CD14-positive monocyte (primary cell): ENCODE measurements around the gene P3H3. TPM values are rescaled to one million over a fixed set of nuclear protein-coding genes. Genes with fewer than 3 reads are reported as not detected.

Source experiments
- DNase-seq, 3 donors: peaks; one replicate each; pipeline ENCODE4 v3.0.0-alpha.2; 2011 to 2022
- H2AFZ ChIP-seq: 2 replicates; pipeline ENCODE4 v1.6.0; 2012; ENCODE audit warnings: mild to moderate bottlenecking, low read depth, low read length, inconsistent platforms; ENCODE audit not compliant: insufficient read depth, poor library complexity, severe bottlenecking
- H3K27ac ChIP-seq, 2 donors: 1 replicate in 1 of 2; 2 replicates in 1 of 2; pipeline ENCODE4 v1.5.1; 2012 to 2013; ENCODE audit warnings: low read length in 2 of 2, control low read depth in 1 of 2, inconsistent platforms in 1 of 2, low read depth in 1 of 2, mild to moderate bottlenecking in 1 of 2
- H3K27me3 ChIP-seq, 2 donors: one replicate each; pipeline versions ENCODE4 v1.6.0 to v1.6.1; 2011 to 2013; ENCODE audit warnings: low read length in 2 of 2; ENCODE audit not compliant: control insufficient read depth in 2 of 2, insufficient read depth in 2 of 2
- H3K36me3 ChIP-seq, 2 donors: replicated peaks in 1 of 2; 1 replicate in 1 of 2; 2 replicates in 1 of 2; pipeline versions ENCODE4 v1.5.1 to v1.6.1; 2012 to 2013; ENCODE audit warnings: low read length in 2 of 2, control low read depth in 1 of 2, inconsistent platforms in 1 of 2, mild to moderate bottlenecking in 1 of 2; ENCODE audit not compliant: insufficient read depth in 2 of 2, control insufficient read depth in 1 of 2
- H3K4me1 ChIP-seq, 2 donors: 1 replicate in 1 of 2; 2 replicates in 1 of 2; pipeline versions ENCODE4 v1.5.1 to v1.6.1; 2012 to 2013; ENCODE audit warnings: low read length in 2 of 2, control low read depth in 1 of 2, inconsistent platforms in 1 of 2, mild to moderate bottlenecking in 1 of 2, moderate library complexity in 1 of 2; ENCODE audit not compliant: insufficient read depth in 2 of 2, control insufficient read depth in 1 of 2
- H3K4me2 ChIP-seq: replicated peaks from 2 replicates; pipeline ENCODE3; 2012; ENCODE audit warnings: low read length, moderate library complexity, mild to moderate bottlenecking; ENCODE audit not compliant: poor library complexity, severe bottlenecking; ENCODE audit errors: extremely low read depth
- H3K4me3 ChIP-seq, 3 experiments: fragments of 200-600 bp in 1 of 3; sonication (generic) in 1 of 3; replicated peaks in 1 of 3; 1 replicate in 2 of 3; 2 replicates in 1 of 3; pipeline ENCODE4 v1.5.1; 2011 to 2013; ENCODE audit warnings: low read length in 3 of 3, mild to moderate bottlenecking in 3 of 3, control low read depth in 2 of 3, low read depth in 2 of 3, inconsistent platforms in 1 of 3, moderate library complexity in 1 of 3
- H3K79me2 ChIP-seq: 2 replicates; pipeline ENCODE4 v1.6.0; 2012; ENCODE audit warnings: mild to moderate bottlenecking, control low read depth, inconsistent platforms, low read length, moderate library complexity; ENCODE audit not compliant: insufficient read depth
- H3K9ac ChIP-seq: 2 replicates; pipeline ENCODE4 v1.6.0; 2017; ENCODE audit warnings: low read length, mild to moderate bottlenecking; ENCODE audit not compliant: insufficient read depth, poor library complexity, severe bottlenecking
- H3K9me3 ChIP-seq, 2 donors: replicated peaks in 1 of 2; 1 replicate in 1 of 2; 2 replicates in 1 of 2; pipeline versions ENCODE4 v1.5.1 to v1.6.1; 2012 to 2013; ENCODE audit warnings: low read length in 2 of 2, control low read depth in 1 of 2; ENCODE audit not compliant: control insufficient read depth in 1 of 2, insufficient read depth in 1 of 2
- H4K20me1 ChIP-seq: 2 replicates; pipeline ENCODE4 v1.6.0; 2012; ENCODE audit warnings: mild to moderate bottlenecking, low read length, control low read depth, moderate library complexity; ENCODE audit not compliant: insufficient read depth
- H3K27ac Mint-ChIP-seq, 7 donors: one replicate each; pipeline ENCODE4 v1.8.0; 2020; ENCODE audit warnings: mild to moderate bottlenecking in 7 of 7, mixed read lengths in 7 of 7, moderate library complexity in 6 of 7, inconsistent platforms in 2 of 7
- H3K27me3 Mint-ChIP-seq, 3 donors: one replicate each; pipeline ENCODE4 v1.8.0; 2021 to 2022; ENCODE audit warnings: low read depth in 3 of 3, mild to moderate bottlenecking in 3 of 3, mixed read lengths in 3 of 3, moderate library complexity in 3 of 3, inconsistent platforms in 1 of 3
- H3K36me3 Mint-ChIP-seq, 2 donors: one replicate each; pipeline ENCODE4 v1.8.0; 2020; ENCODE audit warnings: mixed read lengths in 2 of 2, inconsistent platforms in 1 of 2, mild to moderate bottlenecking in 1 of 2
- H3K4me1 Mint-ChIP-seq: one replicate; pipeline ENCODE4 v1.8.0; 2020; ENCODE audit warnings: mild to moderate bottlenecking, mixed read lengths
- H3K4me3 Mint-ChIP-seq, 2 donors: one replicate each; pipeline ENCODE4 v1.8.0; 2020; ENCODE audit warnings: mild to moderate bottlenecking in 2 of 2, mixed read lengths in 2 of 2, moderate library complexity in 1 of 2
- H3K9me3 Mint-ChIP-seq, 7 donors: one replicate each; pipeline ENCODE4 v1.8.0; 2020 to 2022; ENCODE audit warnings: mixed read lengths in 7 of 7, mild to moderate bottlenecking in 6 of 7, moderate library complexity in 6 of 7, inconsistent platforms in 2 of 7
- WGBS: methylation state at CpG from one replicate; pipeline ENCODE4 v1.1.5; 2013; ENCODE audit warnings: missing lambda C conversion rate; ENCODE audit not compliant: insufficient coverage; 5-methylcytosine and 5-hydroxymethylcytosine counted together
- intact Hi-C, 2 donors: fragments of 100-400 bp; cut with micrococcal nuclease; formaldehyde crosslinking; loops; one replicate each; pipeline versions ENCODE4 v1.15.0 to v1.15.1; 2023
- polyA plus RNA-seq, 3 donors: library from polyadenylated mRNA; depleted of rRNA in 1 of 3; unstranded in 2 of 3; stranded (reverse) in 1 of 3; fragments of 300-500 nt in 2 of 3; fragments of >200 nt in 1 of 3; fragmentation: Illumina TruSeq in 2 of 3; gene quantifications; 1 replicate in 2 of 3; 2 replicates in 1 of 3; pipeline ENCODE4 v1.2.3, GENCODE V29; 2012 to 2021
- TF ChIP-seq, protein P1 (sequence below): fragments of 200-600 bp; IDR thresholded peaks from one replicate; pipeline ENCODE4 v1.8.0; 2022; ENCODE audit warnings: antibody characterized with exemption, mild to moderate bottlenecking

Gene P3H3
- polyA plus RNA-seq, 3 donors: 0.56 TPM; not detected in 2

DNA sequence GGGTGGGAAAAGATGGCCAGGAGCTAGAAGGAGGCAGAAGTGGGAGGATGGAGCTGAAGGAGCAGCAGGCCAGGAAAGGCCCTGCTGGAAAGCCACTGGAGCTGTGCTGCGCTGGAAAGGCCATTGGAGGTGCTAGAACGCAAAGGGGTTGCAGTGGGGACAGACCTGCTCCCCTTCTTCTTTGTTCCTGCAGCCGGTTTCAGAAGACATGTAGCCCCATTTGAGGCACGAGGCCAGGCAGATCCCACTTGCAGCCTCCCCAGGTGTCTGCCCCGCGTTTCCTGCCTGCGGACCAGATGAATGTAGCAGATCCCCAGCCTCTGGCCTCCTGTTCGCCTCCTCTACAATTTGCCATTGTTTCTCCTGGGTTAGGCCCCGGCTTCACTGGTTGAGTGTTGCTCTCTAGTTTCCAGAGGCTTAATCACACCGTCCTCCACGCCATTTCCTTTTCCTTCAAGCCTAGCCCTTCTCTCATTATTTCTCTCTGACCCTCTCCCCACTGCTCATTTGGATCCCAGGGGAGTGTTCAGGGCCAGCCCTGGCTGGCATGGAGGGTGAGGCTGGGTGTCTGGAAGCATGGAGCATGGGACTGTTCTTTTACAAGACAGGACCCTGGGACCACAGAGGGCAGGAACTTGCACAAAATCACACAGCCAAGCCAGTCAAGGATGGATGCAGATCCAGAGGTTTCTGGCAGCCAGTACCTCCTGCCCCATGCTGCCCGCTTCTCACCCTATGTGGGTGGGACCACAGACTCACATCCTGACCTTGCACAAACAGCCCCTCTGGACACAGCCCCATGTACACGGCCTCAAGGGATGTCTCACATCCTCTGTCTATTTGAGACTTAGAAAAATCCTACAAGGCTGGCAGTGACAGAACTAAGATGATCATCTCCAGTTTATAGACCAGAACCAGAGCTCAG, 8.8 kb upstream of the P3H3 start:
- peak in 1 of 3 donors; percentile 1 for DNase-seq
- Histone ChIP-seq H2AFZ (no peak overlapping the region), H3K36me3 (peaks cover 56 to 59% of the 10 kb centered on the region in 2 donors), H4K20me1 (peaks cover 50% of the 10 kb centered on the region), H3K79me2 (peaks cover 5% of the 10 kb centered on the region), H3K4me1 (peaks cover 20 to 38% of the 10 kb centered on the region in 2 donors), H3K4me2 (no peak overlapping the region), H3K9ac (no peak overlapping the region), H3K27me3 (peaks cover 0 to 6% of the 10 kb centered on the region in 2 donors), H3K9me3 (no peaks in the 10 kb centered on the region), H3K27ac (no peak overlapping the region), H3K4me3 (no peak overlapping the region)
- peaks cover 0 to 2% (median 0%) of the 10 kb centered on the region in 7 donors for H3K9me3 Mint-ChIP-seq
- H3K4me1 Mint-ChIP-seq: peaks cover 34% of the 10 kb centered on the region
- WGBS: 97% methylated on average over 9 of the region's 13 CpGs
- no peak overlapping the region for H3K4me3 Mint-ChIP-seq
- peaks cover 3 to 11% (median 9%) of the 10 kb centered on the region in 3 donors for H3K27me3 Mint-ChIP-seq
- H3K27ac Mint-ChIP-seq: peak overlapping the region in 1 of 7 donors; percentile 9
- intact Hi-C loops: loop anchor here in 1 of 2 donors (5.0 kb wide), 1 partner anchor 202 kb away; no protein-coding TSS in a partner anchor
- peaks cover 55 to 63% of the 10 kb centered on the region in 2 donors for H3K36me3 Mint-ChIP-seq
- TF ChIP-seq, protein P1, sequence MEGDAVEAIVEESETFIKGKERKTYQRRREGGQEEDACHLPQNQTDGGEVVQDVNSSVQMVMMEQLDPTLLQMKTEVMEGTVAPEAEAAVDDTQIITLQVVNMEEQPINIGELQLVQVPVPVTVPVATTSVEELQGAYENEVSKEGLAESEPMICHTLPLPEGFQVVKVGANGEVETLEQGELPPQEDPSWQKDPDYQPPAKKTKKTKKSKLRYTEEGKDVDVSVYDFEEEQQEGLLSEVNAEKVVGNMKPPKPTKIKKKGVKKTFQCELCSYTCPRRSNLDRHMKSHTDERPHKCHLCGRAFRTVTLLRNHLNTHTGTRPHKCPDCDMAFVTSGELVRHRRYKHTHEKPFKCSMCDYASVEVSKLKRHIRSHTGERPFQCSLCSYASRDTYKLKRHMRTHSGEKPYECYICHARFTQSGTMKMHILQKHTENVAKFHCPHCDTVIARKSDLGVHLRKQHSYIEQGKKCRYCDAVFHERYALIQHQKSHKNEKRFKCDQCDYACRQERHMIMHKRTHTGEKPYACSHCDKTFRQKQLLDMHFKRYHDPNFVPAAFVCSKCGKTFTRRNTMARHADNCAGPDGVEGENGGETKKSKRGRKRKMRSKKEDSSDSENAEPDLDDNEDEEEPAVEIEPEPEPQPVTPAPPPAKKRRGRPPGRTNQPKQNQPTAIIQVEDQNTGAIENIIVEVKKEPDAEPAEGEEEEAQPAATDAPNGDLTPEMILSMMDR: no peak

DNA sequence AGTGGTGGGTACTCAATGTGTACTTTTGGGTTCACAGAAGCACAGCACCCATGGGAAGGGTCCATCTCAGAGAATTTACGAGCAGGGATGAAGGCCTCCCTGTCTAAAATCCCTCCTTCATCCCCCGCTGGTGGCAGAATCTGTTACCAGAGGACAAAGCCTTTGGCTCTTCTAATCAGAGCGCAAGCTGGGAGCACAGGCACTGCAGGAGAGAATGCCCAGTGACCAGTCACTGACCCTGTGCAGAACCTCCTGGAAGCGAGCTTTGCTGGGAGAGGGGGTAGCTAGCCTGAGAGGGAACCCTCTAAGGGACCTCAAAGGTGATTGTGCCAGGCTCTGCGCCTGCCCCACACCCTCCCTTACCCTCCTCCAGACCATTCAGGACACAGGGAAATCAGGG, 8.0 kb upstream of the P3H3 start:
- intact Hi-C loops: loop anchor here in 1 of 2 donors (5.0 kb wide), 1 partner anchor 203 kb away; no protein-coding TSS in a partner anchor
- Histone ChIP-seq H2AFZ (no peak overlapping the region), H3K9ac (no peak overlapping the region), H3K27ac (peak overlapping the region; percentile 50 to 63), H3K36me3 (peaks cover 48 to 51% of the 10 kb centered on the region in 2 donors), H3K4me2 (no peak overlapping the region), H3K4me1 (peaks cover 20 to 39% of the 10 kb centered on the region in 2 donors), H4K20me1 (peaks cover 42% of the 10 kb centered on the region), H3K79me2 (peaks cover 5% of the 10 kb centered on the region), H3K9me3 (no peaks in the 10 kb centered on the region), H3K27me3 (peaks cover 0 to 6% of the 10 kb centered on the region in 2 donors), H3K4me3 (no peak overlapping the region)
- H3K4me1 Mint-ChIP-seq: peaks cover 36% of the 10 kb centered on the region
- H3K36me3 Mint-ChIP-seq: peaks cover 54 to 61% of the 10 kb centered on the region in 2 donors
- TF ChIP-seq, protein P1: no peak
- H3K4me3 Mint-ChIP-seq: no peak overlapping the region
- no peak for DNase-seq
- 97% methylated on average over 4 of the region's 5 CpGs for WGBS
- H3K9me3 Mint-ChIP-seq: peaks cover 0 to 2% (median 0%) of the 10 kb centered on the region in 7 donors
- peak overlapping the region in 1 of 7 donors; percentile 78 for H3K27ac Mint-ChIP-seq
- H3K27me3 Mint-ChIP-seq: peaks cover 3 to 16% (median 14%) of the 10 kb centered on the region in 3 donors
